ENCODE data around the gene MAGEB3. TPM values are rescaled to one million over a fixed set of nuclear protein-coding genes. Genes with fewer than 3 reads are reported as not detected.

The MAGEB3 gene
- total RNA-seq, 2 experiments from 2014 or later, result not detected

DNA sequence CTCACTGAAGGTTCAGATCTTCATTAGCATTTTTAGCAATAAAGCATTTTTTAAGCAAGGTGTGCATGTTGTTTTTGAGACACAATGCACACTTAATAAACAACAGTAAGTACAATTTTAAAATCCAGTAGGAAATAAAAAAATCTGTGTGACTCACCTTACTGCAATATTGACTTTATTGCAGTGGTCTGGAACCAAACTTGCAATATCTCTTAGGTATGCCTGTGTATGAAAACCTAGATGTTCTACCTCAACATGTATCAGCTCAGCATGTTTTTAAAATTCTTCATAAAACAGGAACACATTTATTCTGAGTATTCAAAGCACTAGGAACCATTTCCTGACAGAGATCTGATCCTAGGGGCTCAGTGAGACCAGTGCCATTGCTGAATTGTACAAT lies 52.1 kb downstream of the MAGEB3 start:
- no TSS peak for BruUV-seq (replicated peaks)

DNA sequence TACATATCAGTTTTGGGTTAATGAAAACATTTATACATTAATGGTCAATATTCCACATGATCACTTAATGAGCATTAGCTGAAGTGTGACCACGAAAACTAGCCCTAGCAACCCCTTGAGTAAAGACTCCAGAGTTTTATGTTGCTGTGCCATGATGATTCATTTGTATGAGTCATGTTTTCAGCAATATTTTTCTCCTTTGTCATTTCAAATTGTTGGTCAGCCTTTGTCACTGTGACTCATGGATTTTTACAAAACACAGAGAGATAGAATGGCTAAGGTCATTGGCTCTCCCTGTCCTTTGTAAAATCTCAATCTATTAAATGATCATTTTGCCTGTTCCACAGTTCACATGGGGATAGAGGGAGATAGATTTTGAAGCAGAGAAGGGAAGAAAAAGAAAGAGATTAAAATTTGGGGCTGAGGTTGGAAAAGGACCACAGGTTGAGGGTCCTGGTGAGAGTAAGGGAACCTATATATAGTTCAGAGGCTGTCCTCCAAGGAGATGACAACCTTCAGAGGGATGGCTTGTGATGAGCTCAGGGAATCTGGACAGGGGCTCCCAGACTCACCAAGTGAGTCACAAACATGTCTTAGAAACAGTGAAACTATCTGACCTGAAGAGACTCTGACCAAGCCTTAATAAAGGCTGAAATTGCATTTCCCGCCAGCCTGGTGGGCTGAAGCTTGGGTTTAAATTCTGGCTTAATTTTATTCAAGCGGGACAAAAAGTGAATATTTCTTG lies 53.2 kb downstream of the MAGEB3 start:
- intact Hi-C loops (cut with micrococcal nuclease; ENCODE audit: unreplicated experiment), result no loop called here
- BruUV-seq (replicated peaks), result no TSS peak

More for the DNA sequence above, 52.1 kb downstream of the MAGEB3 start:
- CTCF ChIA-PET (ENCODE audit: unreplicated experiment), result no interaction called here
- no peaks in the 10 kb centered on the region for H3K79me2 ChIP-seq (ENCODE audit: insufficient read depth, low read depth, low read length)
- no peak overlapping the region for H2AFZ ChIP-seq (ENCODE audit: low read length)
- no peaks in the 10 kb centered on the region for H4K20me1 ChIP-seq (ENCODE audit: insufficient read depth, low read length)
- H3K9me3 ChIP-seq (ENCODE audit: low read length), result no peaks in the 10 kb centered on the region
- no peak for DNase-seq (ENCODE audit: low spot score)
- H3K4me1 ChIP-seq (ENCODE audit: insufficient read depth, low read length, poor library complexity, severe bottlenecking), result no peaks in the 10 kb centered on the region
- intact Hi-C loops (cut with micrococcal nuclease; ENCODE audit: unreplicated experiment), result no loop called here
- H3K36me3 ChIP-seq (ENCODE audit: insufficient read depth, low read length), result no peaks in the 10 kb centered on the region
- no peak overlapping the region for H3K4me2 ChIP-seq (ENCODE audit: low read length)
- H3K9me2 ChIP-seq (ENCODE audit: insufficient read depth, low read length), result no peaks in the 10 kb centered on the region
- TF ChIP-seq, protein P1, sequence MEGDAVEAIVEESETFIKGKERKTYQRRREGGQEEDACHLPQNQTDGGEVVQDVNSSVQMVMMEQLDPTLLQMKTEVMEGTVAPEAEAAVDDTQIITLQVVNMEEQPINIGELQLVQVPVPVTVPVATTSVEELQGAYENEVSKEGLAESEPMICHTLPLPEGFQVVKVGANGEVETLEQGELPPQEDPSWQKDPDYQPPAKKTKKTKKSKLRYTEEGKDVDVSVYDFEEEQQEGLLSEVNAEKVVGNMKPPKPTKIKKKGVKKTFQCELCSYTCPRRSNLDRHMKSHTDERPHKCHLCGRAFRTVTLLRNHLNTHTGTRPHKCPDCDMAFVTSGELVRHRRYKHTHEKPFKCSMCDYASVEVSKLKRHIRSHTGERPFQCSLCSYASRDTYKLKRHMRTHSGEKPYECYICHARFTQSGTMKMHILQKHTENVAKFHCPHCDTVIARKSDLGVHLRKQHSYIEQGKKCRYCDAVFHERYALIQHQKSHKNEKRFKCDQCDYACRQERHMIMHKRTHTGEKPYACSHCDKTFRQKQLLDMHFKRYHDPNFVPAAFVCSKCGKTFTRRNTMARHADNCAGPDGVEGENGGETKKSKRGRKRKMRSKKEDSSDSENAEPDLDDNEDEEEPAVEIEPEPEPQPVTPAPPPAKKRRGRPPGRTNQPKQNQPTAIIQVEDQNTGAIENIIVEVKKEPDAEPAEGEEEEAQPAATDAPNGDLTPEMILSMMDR (conservative IDR thresholded peaks at IDR 0.05; ENCODE audit: low read length), result no peak
- TF ChIP-seq EZH2phosphoT487 (IDR thresholded peaks at IDR 0.05; ENCODE audit: borderline replicate concordance, low read depth, low read length), result no peak
- no peak overlapping the region for H3K4me3 ChIP-seq (ENCODE audit: low read depth, low read length, poor library complexity, severe bottlenecking)
- no peak overlapping the region for H3K27ac ChIP-seq (ENCODE audit: low read depth, low read length, poor library complexity, severe bottlenecking)
- POLR2A ChIA-PET, result no interaction called here

More for the DNA sequence above, 53.2 kb downstream of the MAGEB3 start:
- Histone ChIP-seq H3K4me2 (ENCODE audit: low read length) (no peak overlapping the region), H3K27ac (ENCODE audit: low read depth, low read length, poor library complexity, severe bottlenecking) (no peak overlapping the region), H3K36me3 (ENCODE audit: insufficient read depth, low read length) (no peaks in the 10 kb centered on the region), H3K9me2 (ENCODE audit: insufficient read depth, low read length) (no peaks in the 10 kb centered on the region), H4K20me1 (ENCODE audit: insufficient read depth, low read length) (no peaks in the 10 kb centered on the region), H3K4me1 (ENCODE audit: insufficient read depth, low read length, poor library complexity, severe bottlenecking) (no peaks in the 10 kb centered on the region), H3K4me3 (ENCODE audit: low read depth, low read length, poor library complexity, severe bottlenecking) (no peak overlapping the region), H3K79me2 (ENCODE audit: insufficient read depth, low read depth, low read length) (no peaks in the 10 kb centered on the region), H2AFZ (ENCODE audit: low read length) (no peak overlapping the region), H3K9me3 (ENCODE audit: low read length) (no peaks in the 10 kb centered on the region)
- CTCF ChIA-PET (ENCODE audit: unreplicated experiment), result no interaction called here
- POLR2A ChIA-PET, result interaction anchor here (0.5 kb wide), 1 partner anchor 254 kb away, joined by 4 read pairs; no protein-coding TSS in a partner anchor
- TF ChIP-seq, protein P1 (conservative IDR thresholded peaks at IDR 0.05; ENCODE audit: low read length), result no peak
- no peak for TF ChIP-seq EZH2phosphoT487 (IDR thresholded peaks at IDR 0.05; ENCODE audit: borderline replicate concordance, low read depth, low read length)
- no peak for DNase-seq (ENCODE audit: low spot score)

Other genes starting within 250 kb of the MAGEB3 start
- not detected in 2 replicates for gene MAGEB2, start 15.1 kb upstream of the MAGEB3 start, total RNA-seq (2014; rRNA removed; shearing (Covaris generic))
- not detected in 2 replicates for gene MAGEB2, start 15.1 kb upstream of the MAGEB3 start, total RNA-seq (2022)
- gene MAGEB4, start 11.3 kb downstream of the MAGEB3 start, total RNA-seq (2014; rRNA removed; shearing (Covaris generic)), result not detected in 2 replicates
- not detected in 2 replicates for gene MAGEB4, start 11.3 kb downstream of the MAGEB3 start, total RNA-seq (2022)
- not detected in 2 replicates for gene MAGEB1, start 16.5 kb downstream of the MAGEB3 start, total RNA-seq (2014; rRNA removed; shearing (Covaris generic))
- not detected in 2 replicates for gene MAGEB1, start 16.5 kb downstream of the MAGEB3 start, total RNA-seq (2022)
- not detected in 2 replicates for gene NR0B1, start 78.7 kb downstream of the MAGEB3 start, total RNA-seq (2014; rRNA removed; shearing (Covaris generic))
- gene NR0B1, start 78.7 kb downstream of the MAGEB3 start, total RNA-seq (2022), result not detected in 2 replicates